HFF-Myc (cell line): Measurements from ENCODE around the gene MED17.
A peak's percentile ranks its signal among the peaks of the same experiment; 100 is the strongest.
"Not testable (repeated sequence)": the region's sequence is repeated elsewhere in the genome, so short reads cannot be mapped to it uniquely, and the experiment has no call there.

Source experiments
- DNase-seq: peaks from one replicate; pipeline ENCODE4 v3.0.0-alpha.2; 2011; ENCODE audit warnings: low read depth; ENCODE audit errors: extremely low read depth
- H3K4me3 ChIP-seq: replicated peaks from 2 replicates; pipeline ENCODE4 v1.5.1; 2011; ENCODE audit warnings: low read depth, mild to moderate bottlenecking, control low read depth, low read length
- CTCF ChIP-seq: IDR thresholded peaks from 2 replicates; pipeline ENCODE4 v1.5.1; 2012; ENCODE audit warnings: mild to moderate bottlenecking, low read depth, low read length, control low read depth; ENCODE audit errors: missing control alignments

The MED17 gene

GRCh38 chr11:93770160-93770559, 13.9 kb upstream of the MED17 start:
- H3K4me3 ChIP-seq = no peak overlapping the region
- DNase-seq = no peak
- no peak for TF ChIP-seq CTCF

GRCh38 chr11:93772123-93772522, 12.0 kb upstream of the MED17 start:
- TF ChIP-seq CTCF = no peak
- H3K4me3 ChIP-seq = no peak overlapping the region
- no peak for DNase-seq

GRCh38 chr11:93773045-93773477, 11.0 kb upstream of the MED17 start:
- no peak for DNase-seq
- no peak overlapping the region for H3K4me3 ChIP-seq
- no peak for TF ChIP-seq CTCF

GRCh38 chr11:93773601-93774200, 10.4 kb upstream of the MED17 start:
- H3K4me3 ChIP-seq = no peak overlapping the region
- DNase-seq = no peak
- no peak for TF ChIP-seq CTCF

- H3K4me3 ChIP-seq, DNase-seq: not testable (repeated sequence)
Observed at GRCh38 chr11:93774560-93774959, 9.5 kb upstream of the MED17 start.

GRCh38 chr11:93775289-93775688, 8.8 kb upstream of the MED17 start:
- H3K4me3 ChIP-seq = no peak overlapping the region
- peak; percentile 50 for TF ChIP-seq CTCF
- DNase-seq = no peak

GRCh38 chr11:93783362-93783761, 720 bp upstream of the MED17 start:
- TF ChIP-seq CTCF = no peak

More at GRCh38 chr11:93783362-93783761, 720 bp upstream of the MED17 start:
- peak overlapping the region; percentile 82 for H3K4me3 ChIP-seq
- DNase-seq = no peak
